Measurements from ENCODE around the gene DAAM2.

- TF ChIP-seq POLR2A (IDR thresholded peaks at IDR 0.05) (no peak), CTCF (IDR thresholded peaks at IDR 0.05) (no peak), POLR2AphosphoS5 (IDR thresholded peaks at IDR 0.05) (no peak), EP300 (IDR thresholded peaks at IDR 0.05) (no peak)
Measured at GRCh38 chr6:39932386-39932910, 140.3 kb downstream of the DAAM2 start.
